K562 (cell line): ENCODE data around the gene KASH5. TPM values are rescaled to one million over a fixed set of nuclear protein-coding genes. Genes with fewer than 3 reads are reported as not detected.
A peak's percentile ranks its signal among the peaks of the same experiment; 100 is the strongest.

Experiments
- ATF2 ChIP-seq: sonication (generic); formaldehyde crosslinking; IDR thresholded peaks from 2 replicates; pipeline ENCODE4 v1.8.1; 2022; ENCODE audit warnings: missing genetic modification reagents
- BCOR ChIP-seq: fragments of 450-650 bp; IDR thresholded peaks from 2 replicates; pipeline ENCODE4 v1.6.1; 2016
- HCFC1 ChIP-seq: IDR thresholded peaks from 2 replicates; pipeline ENCODE4 v1.6.1; 2012; ENCODE audit warnings: low read depth, low read length, improper control_type of control experiment
- ID3 ChIP-seq, 2 experiments: fragments of 250-450 bp in 1 of 2; fragments of 450-650 bp in 1 of 2; sonication (Bioruptor Pico) in 1 of 2; IDR thresholded peaks; 2 replicates each; pipeline versions ENCODE4 v1.6.1 to v1.8.0; 2016 to 2021; ENCODE audit warnings: mild to moderate bottlenecking in 2 of 2, moderate library complexity in 2 of 2, missing compliant biosample characterization in 1 of 2, missing genetic modification characterization in 1 of 2
- KLF6 ChIP-seq: fragments of 250-450 bp; sonication (Bioruptor Pico); IDR thresholded peaks from 2 replicates; pipeline ENCODE4 v1.4.0; 2020; ENCODE audit warnings: mild to moderate bottlenecking, moderate library complexity, borderline replicate concordance
- LARP7 ChIP-seq: fragments of 450-650 bp; IDR thresholded peaks from 2 replicates; pipeline ENCODE4 v1.6.1; 2016
- PHF8 ChIP-seq: fragments of 200-600 bp; sonication (generic); IDR thresholded peaks from 2 replicates; pipeline ENCODE4 v1.6.1; 2012; ENCODE audit warnings: mixed run types, mild to moderate bottlenecking, inconsistent platforms, low read length, moderate library complexity, borderline replicate concordance
- TAL1 ChIP-seq: fragments of 450-650 bp; IDR thresholded peaks from 2 replicates; pipeline ENCODE4 v1.6.1; 2016; ENCODE audit warnings: mild to moderate bottlenecking
- ZC3H4 ChIP-seq: sonication (generic); formaldehyde crosslinking; IDR thresholded peaks from 2 replicates; pipeline ENCODE4 v1.9.0; 2021; ENCODE audit warnings: missing genetic modification reagents, borderline replicate concordance
- ZNF140 ChIP-seq: fragments of 250-450 bp; sonication (Bioruptor Pico); IDR thresholded peaks from 2 replicates; pipeline ENCODE4 v1.8.0; 2021; ENCODE audit warnings: moderate library complexity, mild to moderate bottlenecking, inconsistent platforms
- ZNF589 ChIP-seq: fragments of 200-800 bp; sonication (Bioruptor generic); IDR thresholded peaks from 2 replicates; pipeline ENCODE4 v1.6.1; 2016; ENCODE audit warnings: low read depth, missing genetic modification characterization, missing compliant biosample characterization
- ZSCAN29 ChIP-seq: fragments of 450-650 bp; IDR thresholded peaks from 2 replicates; pipeline ENCODE4 v1.6.1; 2017
- polyA plus RNA-seq, 8 experiments: library from polyadenylated mRNA; depleted of rRNA in 4 of 8; stranded (reverse) in 5 of 8; unstranded in 3 of 8; fragments of >200 nt; fragmentation: Nextera tagmentation in 2 of 8; fragmentation: Illumina TruSeq in 1 of 8; extraction: Ambion mirVana in 2 of 8; extraction: Trizol in 1 of 8; gene quantifications; 2 replicates each; pipeline versions ENCODE4 v1.2.1 to v1.2.3, GENCODE V29; 2011 to 2014; ENCODE audit warnings: inconsistent platforms in 1 of 8, missing spikeins in 1 of 8
- total RNA-seq, 7 experiments: library from RNA; depleted of rRNA in 6 of 7; stranded (reverse); fragments of >200 nt in 6 of 7; fragmentation: Illumina TruSeq in 2 of 7; extraction: Trizol in 2 of 7; gene quantifications; 2 replicates each; pipeline versions ENCODE4 v1.2.1 to v1.2.3, GENCODE V29; 2011 to 2021; ENCODE audit warnings: low replicate concordance in 1 of 7
- TF ChIP-seq, protein P1 (sequence below): fragments of 200-800 bp; sonication (Bioruptor generic); IDR thresholded peaks from 2 replicates; pipeline ENCODE4 v1.6.1; 2016; ENCODE audit warnings: missing genetic modification characterization, missing compliant biosample characterization
- TF ChIP-seq, protein P2 (sequence below): fragments of 250-450 bp; sonication (Bioruptor Pico); IDR thresholded peaks from 2 replicates; pipeline ENCODE4 v1.4.0; 2020

The KASH5 gene
- total and polyA plus RNA-seq, 9 of the 15 experiments (the other 6 are each of a cell fraction or from before 2014, with no cell fraction given): 0.07 to 0.84 (median 0.34) TPM; not detected in 1

GRCh38 chr19:49430678-49431329 is 42.8 kb downstream of the KASH5 start (continued):
- TF ChIP-seq, protein P1, sequence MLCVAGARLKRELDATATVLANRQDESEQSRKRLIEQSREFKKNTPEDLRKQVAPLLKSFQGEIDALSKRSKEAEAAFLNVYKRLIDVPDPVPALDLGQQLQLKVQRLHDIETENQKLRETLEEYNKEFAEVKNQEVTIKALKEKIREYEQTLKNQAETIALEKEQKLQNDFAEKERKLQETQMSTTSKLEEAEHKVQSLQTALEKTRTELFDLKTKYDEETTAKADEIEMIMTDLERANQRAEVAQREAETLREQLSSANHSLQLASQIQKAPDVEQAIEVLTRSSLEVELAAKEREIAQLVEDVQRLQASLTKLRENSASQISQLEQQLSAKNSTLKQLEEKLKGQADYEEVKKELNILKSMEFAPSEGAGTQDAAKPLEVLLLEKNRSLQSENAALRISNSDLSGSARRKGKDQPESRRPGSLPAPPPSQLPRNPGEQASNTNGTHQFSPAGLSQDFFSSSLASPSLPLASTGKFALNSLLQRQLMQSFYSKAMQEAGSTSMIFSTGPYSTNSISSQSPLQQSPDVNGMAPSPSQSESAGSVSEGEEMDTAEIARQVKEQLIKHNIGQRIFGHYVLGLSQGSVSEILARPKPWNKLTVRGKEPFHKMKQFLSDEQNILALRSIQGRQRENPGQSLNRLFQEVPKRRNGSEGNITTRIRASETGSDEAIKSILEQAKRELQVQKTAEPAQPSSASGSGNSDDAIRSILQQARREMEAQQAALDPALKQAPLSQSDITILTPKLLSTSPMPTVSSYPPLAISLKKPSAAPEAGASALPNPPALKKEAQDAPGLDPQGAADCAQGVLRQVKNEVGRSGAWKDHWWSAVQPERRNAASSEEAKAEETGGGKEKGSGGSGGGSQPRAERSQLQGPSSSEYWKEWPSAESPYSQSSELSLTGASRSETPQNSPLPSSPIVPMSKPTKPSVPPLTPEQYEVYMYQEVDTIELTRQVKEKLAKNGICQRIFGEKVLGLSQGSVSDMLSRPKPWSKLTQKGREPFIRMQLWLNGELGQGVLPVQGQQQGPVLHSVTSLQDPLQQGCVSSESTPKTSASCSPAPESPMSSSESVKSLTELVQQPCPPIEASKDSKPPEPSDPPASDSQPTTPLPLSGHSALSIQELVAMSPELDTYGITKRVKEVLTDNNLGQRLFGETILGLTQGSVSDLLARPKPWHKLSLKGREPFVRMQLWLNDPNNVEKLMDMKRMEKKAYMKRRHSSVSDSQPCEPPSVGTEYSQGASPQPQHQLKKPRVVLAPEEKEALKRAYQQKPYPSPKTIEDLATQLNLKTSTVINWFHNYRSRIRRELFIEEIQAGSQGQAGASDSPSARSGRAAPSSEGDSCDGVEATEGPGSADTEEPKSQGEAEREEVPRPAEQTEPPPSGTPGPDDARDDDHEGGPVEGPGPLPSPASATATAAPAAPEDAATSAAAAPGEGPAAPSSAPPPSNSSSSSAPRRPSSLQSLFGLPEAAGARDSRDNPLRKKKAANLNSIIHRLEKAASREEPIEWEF: no peak
- TF ChIP-seq ZNF589 (CRISPR knock-in tag): no peak
- TF ChIP-seq, protein P2, sequence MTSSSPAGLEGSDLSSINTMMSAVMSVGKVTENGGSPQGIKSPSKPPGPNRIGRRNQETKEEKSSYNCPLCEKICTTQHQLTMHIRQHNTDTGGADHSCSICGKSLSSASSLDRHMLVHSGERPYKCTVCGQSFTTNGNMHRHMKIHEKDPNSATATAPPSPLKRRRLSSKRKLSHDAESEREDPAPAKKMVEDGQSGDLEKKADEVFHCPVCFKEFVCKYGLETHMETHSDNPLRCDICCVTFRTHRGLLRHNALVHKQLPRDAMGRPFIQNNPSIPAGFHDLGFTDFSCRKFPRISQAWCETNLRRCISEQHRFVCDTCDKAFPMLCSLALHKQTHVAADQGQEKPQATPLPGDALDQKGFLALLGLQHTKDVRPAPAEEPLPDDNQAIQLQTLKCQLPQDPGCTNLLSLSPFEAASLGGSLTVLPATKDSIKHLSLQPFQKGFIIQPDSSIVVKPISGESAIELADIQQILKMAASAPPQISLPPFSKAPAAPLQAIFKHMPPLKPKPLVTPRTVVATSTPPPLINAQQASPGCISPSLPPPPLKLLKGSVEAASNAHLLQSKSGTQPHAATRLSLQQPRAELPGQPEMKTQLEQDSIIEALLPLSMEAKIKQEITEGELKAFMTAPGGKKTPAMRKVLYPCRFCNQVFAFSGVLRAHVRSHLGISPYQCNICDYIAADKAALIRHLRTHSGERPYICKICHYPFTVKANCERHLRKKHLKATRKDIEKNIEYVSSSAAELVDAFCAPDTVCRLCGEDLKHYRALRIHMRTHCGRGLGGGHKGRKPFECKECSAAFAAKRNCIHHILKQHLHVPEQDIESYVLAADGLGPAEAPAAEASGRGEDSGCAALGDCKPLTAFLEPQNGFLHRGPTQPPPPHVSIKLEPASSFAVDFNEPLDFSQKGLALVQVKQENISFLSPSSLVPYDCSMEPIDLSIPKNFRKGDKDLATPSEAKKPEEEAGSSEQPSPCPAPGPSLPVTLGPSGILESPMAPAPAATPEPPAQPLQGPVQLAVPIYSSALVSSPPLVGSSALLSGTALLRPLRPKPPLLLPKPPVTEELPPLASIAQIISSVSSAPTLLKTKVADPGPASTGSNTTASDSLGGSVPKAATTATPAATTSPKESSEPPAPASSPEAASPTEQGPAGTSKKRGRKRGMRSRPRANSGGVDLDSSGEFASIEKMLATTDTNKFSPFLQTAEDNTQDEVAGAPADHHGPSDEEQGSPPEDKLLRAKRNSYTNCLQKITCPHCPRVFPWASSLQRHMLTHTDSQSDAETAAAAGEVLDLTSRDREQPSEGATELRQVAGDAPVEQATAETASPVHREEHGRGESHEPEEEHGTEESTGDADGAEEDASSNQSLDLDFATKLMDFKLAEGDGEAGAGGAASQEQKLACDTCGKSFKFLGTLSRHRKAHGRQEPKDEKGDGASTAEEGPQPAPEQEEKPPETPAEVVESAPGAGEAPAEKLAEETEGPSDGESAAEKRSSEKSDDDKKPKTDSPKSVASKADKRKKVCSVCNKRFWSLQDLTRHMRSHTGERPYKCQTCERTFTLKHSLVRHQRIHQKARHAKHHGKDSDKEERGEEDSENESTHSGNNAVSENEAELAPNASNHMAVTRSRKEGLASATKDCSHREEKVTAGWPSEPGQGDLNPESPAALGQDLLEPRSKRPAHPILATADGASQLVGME (CRISPR knock-in tag): no peak
- no peak for TF ChIP-seq TAL1
- no peak for TF ChIP-seq ZNF140 (CRISPR knock-in tag)
- TF ChIP-seq ZSCAN29: no peak
- no peak for TF ChIP-seq LARP7
- TF ChIP-seq HCFC1: no peak
- no peak for TF ChIP-seq ID3 (CRISPR knock-in tag; IDR thresholded peaks at IDR 0.05)
- TF ChIP-seq ID3 (tag; IDR thresholded peaks at IDR 0.05): no peak
- TF ChIP-seq KLF6: no peak
- no peak for TF ChIP-seq ZC3H4 (CRISPR knock-in tag)
- TF ChIP-seq PHF8: no peak
- no peak for TF ChIP-seq ATF2 (CRISPR knock-in tag)
- peak; percentile 74; the same call in 1 of the 2 replicates for TF ChIP-seq BCOR
